Stimulated activated CD4-positive, alpha-beta T cell treated with anti-CD3 and anti-CD28 coated beads, TNF-alpha, amount 100 ng/mL, for 4 hours (primary cell): Measurements from ENCODE around the gene MOSPD3.
A peak's percentile ranks its signal among the peaks of the same experiment; 100 is the strongest.
"Not testable (repeated sequence)": the region's sequence is repeated elsewhere in the genome, so short reads cannot be mapped to it uniquely, and the experiment has no call there.

Experiments
- DNase-seq, 3 experiments: peaks; one replicate each; pipeline ENCODE4 v3.0.0-alpha.2; 2020; ENCODE audit warnings: low read depth in 3 of 3

Gene MOSPD3

GRCh38 chr7:100611983-100612729 is at the start of gene MOSPD3:
MOSPD3 (plus strand) TSS chr7:100612540; CDS start chr7:100612792, 252 bp downstream.
- peak; percentile 95 to 99 (median 97) for DNase-seq

GRCh38 chr7:100563100-100563564 is 49.2 kb upstream of the MOSPD3 start:
- DNase-seq, result no peak

- peak; percentile 68 to 80 (median 77) for DNase-seq
Measured at GRCh38 chr7:100563809-100564400, 48.4 kb upstream of the MOSPD3 start.

- not testable (repeated sequence) for DNase-seq
Measured at GRCh38 chr7:100564405-100564804, 47.9 kb upstream of the MOSPD3 start.

- no peak for DNase-seq
Measured at GRCh38 chr7:100565133-100565571, 47.2 kb upstream of the MOSPD3 start.

GRCh38 chr7:100566018-100566531 is 46.3 kb upstream of the MOSPD3 start:
- no peak for DNase-seq

- no peak for DNase-seq
Measured at GRCh38 chr7:100567031-100567730, 45.2 kb upstream of the MOSPD3 start.

GRCh38 chr7:100567751-100568175 is 44.6 kb upstream of the MOSPD3 start:
- DNase-seq, result no peak

GRCh38 chr7:100568176-100568895 is 44.0 kb upstream of the MOSPD3 start:
- no peak for DNase-seq

- peak in 1 of 3 experiments; percentile 25 for DNase-seq
Measured at GRCh38 chr7:100568896-100569844, 43.2 kb upstream of the MOSPD3 start.

- no peak for DNase-seq
Measured at GRCh38 chr7:100570954-100571828, 41.1 kb upstream of the MOSPD3 start.

- no peak for DNase-seq
Measured at GRCh38 chr7:100571829-100572116, 40.6 kb upstream of the MOSPD3 start.

GRCh38 chr7:100572281-100572948 is 39.9 kb upstream of the MOSPD3 start:
- DNase-seq, result no peak

GRCh38 chr7:100572949-100573675 is 39.2 kb upstream of the MOSPD3 start:
- DNase-seq, result no peak

- DNase-seq, result no peak
Measured at GRCh38 chr7:100573691-100574361, 38.5 kb upstream of the MOSPD3 start, which contains the start of gene SAP25. SAP25 (minus strand) TSS chr7:100573900; CDS start chr7:100573742, 158 bp downstream.

GRCh38 chr7:100574362-100575205 is 37.8 kb upstream of the MOSPD3 start:
- DNase-seq, result no peak

GRCh38 chr7:100575206-100575631 is 37.1 kb upstream of the MOSPD3 start:
- no peak for DNase-seq
